Measurements from ENCODE around the gene GALNT14. TPM values are rescaled to one million over a fixed set of nuclear protein-coding genes. Genes with fewer than 3 reads are reported as not detected.

GALNT14 gene
- total and polyA plus RNA-seq, 12 donors = 0.39 to 8.9 (median 1.7) TPM; not detected in 2

- no peaks in the 10 kb centered on the region for H3K9me3 ChIP-seq (replicated peaks in 1 of 3)
- TF ChIP-seq CTCF (IDR thresholded peaks at IDR 0.05) = no peak
- TF ChIP-seq POLR2A (IDR thresholded peaks at IDR 0.05) = no peak
- DNase-seq = no peak
- WGBS, 4 donors = 71 to 86% (median 83%) methylated on average over 2 to 4 of the region's 4 CpGs
- H3K27ac ChIP-seq = no peak overlapping the region
- H3K36me3 ChIP-seq (replicated peaks in 1 of 2) = no peaks in the 10 kb centered on the region
- intact Hi-C loops (cut with DNase I) = no loop called here
- no peaks in the 10 kb centered on the region for H3K4me1 ChIP-seq (replicated peaks in 1 of 2)
- no peaks in the 10 kb centered on the region for H3K27me3 ChIP-seq
- H3K4me3 ChIP-seq = no peak overlapping the region
These were observed 123.7 kb downstream of the GALNT14 start for GRCh38 chr2:31014516-31014915.

- H3K9me3 ChIP-seq (replicated peaks in 1 of 3) = no peaks in the 10 kb centered on the region
- peaks cover 0 to 8% of the 10 kb centered on the region in 2 donors for H3K4me1 ChIP-seq (replicated peaks in 1 of 2)
- intact Hi-C loops (cut with DNase I) = no loop called here
- no peak overlapping the region for H3K27ac ChIP-seq
- no peak overlapping the region for H3K4me3 ChIP-seq
- WGBS, 4 donors = 66 to 88% (median 72%) methylated on average over 7 to 8 of the region's 8 CpGs
- TF ChIP-seq CTCF (IDR thresholded peaks at IDR 0.05) = no peak
- no peak for TF ChIP-seq POLR2A (IDR thresholded peaks at IDR 0.05)
- H3K27me3 ChIP-seq = no peaks in the 10 kb centered on the region
- no peak for DNase-seq
- no peaks in the 10 kb centered on the region for H3K36me3 ChIP-seq (replicated peaks in 1 of 2)
These were observed 124.9 kb downstream of the GALNT14 start for GRCh38 chr2:31013301-31013700.

- DNase-seq = no peak
- Histone ChIP-seq H3K27ac (no peak overlapping the region), H3K27me3 (no peaks in the 10 kb centered on the region), H3K4me1 (replicated peaks in 1 of 2) (peaks cover 0 to 8% of the 10 kb centered on the region in 2 donors), H3K4me3 (no peak overlapping the region), H3K9me3 (replicated peaks in 1 of 3) (no peaks in the 10 kb centered on the region), H3K36me3 (replicated peaks in 1 of 2) (no peaks in the 10 kb centered on the region)
- intact Hi-C loops (cut with DNase I) = no loop called here
- 71 to 91% (median 86%) methylated on average over 1 of the region's 1 CpG for WGBS, 4 donors
- TF ChIP-seq POLR2A (IDR thresholded peaks at IDR 0.05) (no peak), CTCF (IDR thresholded peaks at IDR 0.05) (no peak)
These were observed 125.8 kb downstream of the GALNT14 start for GRCh38 chr2:31012406-31012805.

- H3K9me3 ChIP-seq (replicated peaks in 1 of 3) = no peaks in the 10 kb centered on the region
- WGBS, 4 donors = 54 to 66% (median 63%) methylated on average over 3 to 6 of the region's 6 CpGs
These were observed 126.7 kb downstream of the GALNT14 start for GRCh38 chr2:31011587-31011986.

More at GRCh38 chr2:31011587-31011986, 126.7 kb downstream of the GALNT14 start:
- Histone ChIP-seq H3K27ac (no peak overlapping the region), H3K36me3 (replicated peaks in 1 of 2) (no peaks in the 10 kb centered on the region), H3K27me3 (no peaks in the 10 kb centered on the region), H3K4me1 (replicated peaks in 1 of 2) (peaks cover 0 to 8% of the 10 kb centered on the region in 2 donors), H3K4me3 (no peak overlapping the region)
- intact Hi-C loops (cut with DNase I) = no loop called here
- TF ChIP-seq CTCF (IDR thresholded peaks at IDR 0.05) (no peak), POLR2A (IDR thresholded peaks at IDR 0.05) (no peak)
- DNase-seq = no peak

Measured in adrenal gland (tissue), 12 donors.